GM12865 (cell line): ENCODE measurements around the gene KRT33B.

Experiments used
- DNase-seq: peaks from one replicate; pipeline ENCODE4 v3.0.0; 2010; ENCODE audit warnings: low read depth
- H3K4me3 ChIP-seq: 2 replicates; pipeline ENCODE4 v1.5.1; 2011; ENCODE audit warnings: mild to moderate bottlenecking, low read depth, low read length, control low read depth
- TF ChIP-seq, protein P1 (sequence below): IDR thresholded peaks from 2 replicates; pipeline ENCODE4 v1.5.1; 2011; ENCODE audit warnings: low read length, control low read depth, low read depth, inconsistent platforms; ENCODE audit not compliant: insufficient read depth; ENCODE audit errors: missing control alignments

The KRT33B gene

DNA sequence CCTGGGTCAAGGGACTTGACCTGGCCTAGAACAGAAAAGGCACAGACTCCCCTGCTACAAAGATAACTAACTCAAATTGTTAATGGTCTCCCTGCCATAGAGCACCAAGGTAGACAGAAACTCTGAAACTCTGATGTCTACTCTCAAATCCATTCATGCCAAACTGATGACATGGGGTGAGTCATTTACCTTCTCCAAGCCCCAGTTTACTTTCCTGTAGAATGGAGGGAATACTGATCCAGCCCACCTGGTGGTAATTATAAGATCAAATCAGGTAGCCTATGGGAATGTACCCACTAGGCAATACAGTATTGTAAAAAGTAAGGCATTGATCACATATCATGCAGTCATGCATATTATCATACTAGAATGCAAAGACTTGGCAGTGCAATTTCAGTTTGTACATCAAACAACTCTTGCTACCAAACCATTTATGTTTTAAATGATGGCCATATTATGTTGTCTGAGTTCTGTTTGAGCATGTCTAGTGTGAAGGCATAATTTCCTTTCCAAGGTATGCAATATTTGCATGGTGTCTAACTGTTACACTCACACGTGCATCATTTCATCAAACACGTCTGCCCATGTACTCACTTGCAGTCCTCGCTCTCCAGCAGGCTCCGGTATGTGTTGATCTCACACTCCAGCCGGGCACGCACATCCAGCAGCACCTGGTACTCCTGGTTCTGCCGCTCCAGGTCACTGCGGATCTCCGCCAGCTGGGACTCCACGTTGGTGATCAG lies 24.8 kb upstream of the KRT33B start:
- DNase-seq = no peak
- TF ChIP-seq, protein P1, sequence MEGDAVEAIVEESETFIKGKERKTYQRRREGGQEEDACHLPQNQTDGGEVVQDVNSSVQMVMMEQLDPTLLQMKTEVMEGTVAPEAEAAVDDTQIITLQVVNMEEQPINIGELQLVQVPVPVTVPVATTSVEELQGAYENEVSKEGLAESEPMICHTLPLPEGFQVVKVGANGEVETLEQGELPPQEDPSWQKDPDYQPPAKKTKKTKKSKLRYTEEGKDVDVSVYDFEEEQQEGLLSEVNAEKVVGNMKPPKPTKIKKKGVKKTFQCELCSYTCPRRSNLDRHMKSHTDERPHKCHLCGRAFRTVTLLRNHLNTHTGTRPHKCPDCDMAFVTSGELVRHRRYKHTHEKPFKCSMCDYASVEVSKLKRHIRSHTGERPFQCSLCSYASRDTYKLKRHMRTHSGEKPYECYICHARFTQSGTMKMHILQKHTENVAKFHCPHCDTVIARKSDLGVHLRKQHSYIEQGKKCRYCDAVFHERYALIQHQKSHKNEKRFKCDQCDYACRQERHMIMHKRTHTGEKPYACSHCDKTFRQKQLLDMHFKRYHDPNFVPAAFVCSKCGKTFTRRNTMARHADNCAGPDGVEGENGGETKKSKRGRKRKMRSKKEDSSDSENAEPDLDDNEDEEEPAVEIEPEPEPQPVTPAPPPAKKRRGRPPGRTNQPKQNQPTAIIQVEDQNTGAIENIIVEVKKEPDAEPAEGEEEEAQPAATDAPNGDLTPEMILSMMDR = no peak
- no peak overlapping the region for H3K4me3 ChIP-seq

DNA sequence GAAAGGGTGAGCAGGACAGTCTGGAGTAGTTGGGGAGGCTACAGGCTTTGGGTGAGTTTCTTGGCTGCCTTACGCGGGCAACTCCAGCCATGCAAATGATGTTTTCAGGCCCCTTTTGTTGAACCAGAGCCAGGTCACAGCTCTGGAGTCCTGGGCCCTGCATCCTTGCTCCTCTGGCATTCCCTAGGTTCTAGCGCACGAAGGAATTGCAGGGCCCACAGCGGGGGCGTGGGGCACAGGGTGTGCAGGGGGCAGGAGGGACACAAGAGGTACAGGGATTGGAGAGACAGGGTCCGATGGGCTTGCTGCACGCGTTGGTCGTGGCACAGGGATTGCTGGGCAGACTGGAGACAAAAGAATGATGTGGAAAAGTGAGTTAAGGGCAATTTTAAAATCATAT lies 24.2 kb upstream of the KRT33B start:
- H3K4me3 ChIP-seq = no peak overlapping the region
- TF ChIP-seq, protein P1 = no peak
- no peak for DNase-seq

DNA sequence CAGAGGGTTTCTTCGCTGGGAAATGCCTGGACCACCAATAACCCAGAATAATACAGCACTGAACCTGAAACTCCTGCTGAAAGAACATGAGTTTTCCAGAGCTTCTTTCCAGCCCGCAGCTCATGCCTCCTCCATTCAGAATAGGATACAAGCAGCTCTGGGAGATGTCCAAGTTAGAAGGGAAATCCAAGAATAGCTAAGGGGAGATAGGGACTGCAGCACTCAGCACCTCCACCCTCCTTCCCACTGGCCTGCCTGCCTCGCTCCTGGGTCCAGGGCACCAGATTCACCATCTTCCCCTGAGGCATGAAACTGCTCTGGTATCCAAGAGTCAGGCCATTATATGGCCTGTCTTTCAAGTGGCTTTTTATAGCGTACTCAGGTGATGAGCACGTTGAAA lies 23.7 kb upstream of the KRT33B start:
- TF ChIP-seq, protein P1 = no peak
- no peak for DNase-seq
- H3K4me3 ChIP-seq = no peak overlapping the region

DNA sequence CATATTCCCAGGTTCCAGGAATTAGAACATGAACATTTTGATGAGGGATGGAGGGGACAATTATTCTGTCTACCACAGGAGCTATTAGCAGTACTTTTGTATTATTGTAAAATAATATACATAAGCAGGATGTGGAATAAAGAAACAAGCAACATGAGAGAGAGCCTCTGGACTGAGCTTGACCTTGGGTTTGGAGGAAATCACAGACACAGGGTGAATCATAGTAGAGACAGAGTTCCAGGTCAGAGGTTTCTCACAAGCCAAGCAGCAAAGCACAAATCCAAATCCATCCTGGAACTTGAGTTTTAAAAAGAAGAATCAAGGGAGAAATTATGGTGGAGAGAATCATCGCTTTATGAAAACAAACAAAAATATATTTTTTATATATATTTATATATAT lies 22.7 kb upstream of the KRT33B start:
- TF ChIP-seq, protein P1 = no peak
- no peak for DNase-seq
- H3K4me3 ChIP-seq = no peak overlapping the region

DNA sequence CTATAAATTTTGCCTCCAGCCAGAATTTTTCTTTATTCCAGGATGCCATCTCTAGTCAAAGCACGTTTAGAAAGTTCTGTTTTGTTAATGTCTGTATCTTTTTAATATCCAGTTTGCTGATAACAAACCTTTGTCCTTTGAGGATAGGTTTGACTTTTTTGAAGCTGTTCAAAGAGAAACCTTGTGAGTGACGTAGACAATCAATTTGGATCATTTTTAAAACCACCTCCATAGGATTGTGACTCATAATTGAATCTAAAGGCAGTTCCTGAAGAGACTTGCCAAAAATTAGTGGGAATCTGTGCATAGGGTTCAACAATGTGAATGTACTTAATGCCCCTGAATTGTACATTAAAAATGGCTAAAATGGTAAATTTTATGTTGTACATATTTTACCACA lies 21.9 kb upstream of the KRT33B start:
- TF ChIP-seq, protein P1 = no peak
- no peak overlapping the region for H3K4me3 ChIP-seq
- DNase-seq = no peak

DNA sequence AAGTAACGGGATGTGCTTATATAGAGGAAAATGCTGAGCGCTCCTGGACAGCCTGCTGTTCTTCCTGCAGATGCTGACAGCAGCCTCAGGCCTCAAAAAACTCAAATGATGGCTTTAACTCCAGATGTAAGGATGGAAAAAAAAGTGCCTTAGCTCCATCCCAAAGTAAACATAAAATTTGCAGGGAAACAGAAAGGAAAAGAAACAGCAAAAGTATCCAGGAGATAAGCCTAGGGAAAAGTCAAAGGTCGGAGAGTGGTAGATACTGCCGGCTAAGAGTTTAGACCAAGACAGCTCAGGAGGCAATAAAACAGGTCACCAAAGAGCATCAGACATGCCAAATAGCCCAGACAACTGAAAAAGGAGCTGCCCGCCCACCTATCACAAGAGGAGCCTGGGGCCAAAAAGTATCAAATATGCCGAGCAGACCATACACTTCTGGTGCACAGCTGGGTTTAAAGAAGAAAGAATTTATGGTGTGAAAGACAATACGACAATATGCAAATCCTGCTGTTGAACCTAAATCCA lies 20.9 kb upstream of the KRT33B start:
- TF ChIP-seq, protein P1 = no peak
- no peak for DNase-seq
- H3K4me3 ChIP-seq = no peak overlapping the region

DNA sequence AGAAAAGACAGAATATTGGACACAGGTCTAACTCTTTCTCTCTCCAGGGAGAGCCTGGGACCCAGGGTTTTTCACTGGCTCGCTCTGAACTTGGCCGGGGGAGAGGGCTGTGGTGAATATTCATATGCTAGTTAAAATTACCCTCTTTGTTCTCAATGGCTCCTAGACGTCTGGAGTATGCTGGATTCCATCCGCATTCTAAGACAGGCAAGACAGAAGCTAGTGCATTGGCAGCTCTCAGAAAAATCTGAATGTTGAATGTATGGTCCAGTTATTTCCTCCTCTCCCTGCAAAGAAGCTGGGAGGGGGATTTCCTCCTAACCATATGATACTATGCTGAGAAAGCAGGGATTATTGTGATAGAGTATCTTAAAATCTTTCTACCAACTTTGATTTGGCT lies 18.1 kb upstream of the KRT33B start:
- TF ChIP-seq, protein P1 = no peak
- H3K4me3 ChIP-seq = no peak overlapping the region
- no peak for DNase-seq
